NCI-H82 treated with DMSO at 0.1 percent for 48 hours (cell line): ENCODE data around the gene B3GALT5.

Experiments
- DNase-seq: peaks from one replicate; lab custom pipeline; 2025; ENCODE audit not compliant: unreplicated experiment; lab: John Stamatoyannopoulos, UW

B3GALT5 gene

GRCh38 chr21:39641827-39642450 is 29.2 kb downstream of the B3GALT5 start:
- DNase-seq, result no peak

GRCh38 chr21:39644062-39644560 is 31.4 kb downstream of the B3GALT5 start:
- no peak for DNase-seq

GRCh38 chr21:39645331-39645730 is 32.6 kb downstream of the B3GALT5 start:
- no peak for DNase-seq

GRCh38 chr21:39647476-39647875 is 34.7 kb downstream of the B3GALT5 start:
- DNase-seq, result no peak

- DNase-seq, result no peak
These were observed 36.1 kb downstream of the B3GALT5 start for GRCh38 chr21:39648879-39649278.

- no peak for DNase-seq
These were observed 36.8 kb downstream of the B3GALT5 start for GRCh38 chr21:39649526-39649925.

- no peak for DNase-seq
These were observed 37.6 kb downstream of the B3GALT5 start for GRCh38 chr21:39650306-39650705.

GRCh38 chr21:39650801-39651200 is 38.1 kb downstream of the B3GALT5 start:
- no peak for DNase-seq

GRCh38 chr21:39651206-39651605 is 38.5 kb downstream of the B3GALT5 start:
- no peak for DNase-seq

- DNase-seq, result no peak
These were observed 42.2 kb downstream of the B3GALT5 start for GRCh38 chr21:39654951-39655350.

- DNase-seq, result no peak
These were observed 42.8 kb downstream of the B3GALT5 start for GRCh38 chr21:39655589-39655988.

- no peak for DNase-seq
These were observed 43.5 kb downstream of the B3GALT5 start for GRCh38 chr21:39656209-39656608.

GRCh38 chr21:39657091-39657689 is 44.5 kb downstream of the B3GALT5 start:
- DNase-seq, result no peak

GRCh38 chr21:39658066-39658465 is 45.3 kb downstream of the B3GALT5 start:
- DNase-seq, result no peak

GRCh38 chr21:39659070-39659815 is 46.5 kb downstream of the B3GALT5 start:
- DNase-seq, result no peak

- no peak for DNase-seq
These were observed 47.6 kb downstream of the B3GALT5 start for GRCh38 chr21:39660191-39660980.

- DNase-seq, result no peak
These were observed 48.4 kb downstream of the B3GALT5 start for GRCh38 chr21:39661121-39661520.

- DNase-seq, result no peak
These were observed 49.0 kb downstream of the B3GALT5 start for GRCh38 chr21:39661740-39662139.

- DNase-seq, result no peak
These were observed 49.7 kb downstream of the B3GALT5 start for GRCh38 chr21:39662411-39662953.

- DNase-seq, result no peak
These were observed 50.3 kb downstream of the B3GALT5 start for GRCh38 chr21:39663066-39663465.
